Upper lobe of left lung (tissue), 6 donors: Measurements from ENCODE around the gene CCDC13. TPM values are rescaled to one million over a fixed set of nuclear protein-coding genes. Genes with fewer than 3 reads are reported as not detected.
A peak's percentile ranks its signal among the peaks of the same experiment; 100 is the strongest.

Source experiments
- ATAC-seq, 2 donors: fragments of 200-7000 bp; cut with Tn5 transposase; one replicate each; pipeline ENCODE4 v1.9.1; 2022; ENCODE audit warnings: mild to moderate bottlenecking in 2 of 2, moderate library complexity in 2 of 2; ENCODE audit not compliant: low FRiP score in 2 of 2
- DNase-seq, 2 donors: peaks; one replicate each; pipeline ENCODE4 v3.0.0-alpha.2; 2019 to 2020
- H3K27ac ChIP-seq, 4 donors: fragments of 200-600 bp; sonication (generic); one replicate each; pipeline ENCODE4 v1.5.1; 2016 to 2019
- H3K27me3 ChIP-seq, 4 donors: fragments of 200-600 bp; sonication (generic); one replicate each; pipeline ENCODE4 v1.5.1; 2017 to 2019
- H3K36me3 ChIP-seq, 4 donors: fragments of 200-600 bp; sonication (generic); one replicate each; pipeline ENCODE4 v1.5.1; 2016 to 2019
- H3K4me1 ChIP-seq, 4 donors: fragments of 200-600 bp; sonication (generic); one replicate each; pipeline ENCODE4 v1.5.1; 2018 to 2019
- H3K4me3 ChIP-seq, 4 donors: fragments of 200-600 bp; sonication (generic); one replicate each; pipeline ENCODE4 v1.5.1; 2017 to 2019; ENCODE audit warnings: mild to moderate bottlenecking in 2 of 4, moderate library complexity in 1 of 4
- H3K9me3 ChIP-seq, 4 donors: fragments of 200-600 bp; sonication (generic); one replicate each; pipeline ENCODE4 v1.5.1; 2018 to 2019
- CTCF ChIP-seq, 6 experiments: fragments of 450-650 bp in 4 of 6; fragments of 200-600 bp in 2 of 6; sonication (generic) in 2 of 6; IDR thresholded peaks; one replicate each; pipeline ENCODE4 v1.5.1; 2016 to 2019; ENCODE audit warnings: antibody characterized with exemption in 6 of 6
- EP300 ChIP-seq, 4 donors: sonication (generic); formaldehyde crosslinking; IDR thresholded peaks; one replicate each; pipeline ENCODE4 v1.5.1; 2017; ENCODE audit warnings: antibody characterized with exemption in 4 of 4, control low read depth in 2 of 4
- POLR2A ChIP-seq, 4 donors: fragments of 450-650 bp; IDR thresholded peaks; one replicate each; pipeline ENCODE4 v1.5.1; 2016 to 2017; ENCODE audit warnings: antibody characterized with exemption in 4 of 4, mild to moderate bottlenecking in 2 of 4
- POLR2AphosphoS5 ChIP-seq, 2 donors: sonication (generic); formaldehyde crosslinking; IDR thresholded peaks; one replicate each; pipeline ENCODE4 v1.5.1; 2017; ENCODE audit warnings: antibody characterized with exemption in 2 of 2
- WGBS, 2 donors: methylation state at CpG; one replicate each; pipeline ENCODE4 v1.1.5; 2017 to 2018; 5-methylcytosine and 5-hydroxymethylcytosine counted together
- total RNA-seq, 6 donors: library from RNA; depleted of rRNA in 4 of 6; stranded (reverse); fragments of >200 nt in 4 of 6; gene quantifications; one replicate each; pipeline versions ENCODE4 v1.1.0 to v1.2.1, GENCODE V29; 2016 to 2021
- donor health status: DM: no; HTN: no; CAD: no; lungs with moderate emphysema.
- donor health status: DM: no; HTN: yes; CAD: no; lungs with severe emphysema.

The CCDC13 gene
- total RNA-seq = 10 to 100 TPM in 1 of 6 donors, 1 to 10 TPM in 5; 2.1 to 12.8 (median 3.0) TPM

GRCh38 chr3:42772670-42773408, at the start of gene CCDC13:
CCDC13 (minus strand) TSS chr3:42773253; CDS start chr3:42758345, 14,908 bp downstream.
- TF ChIP-seq EP300 (IDR thresholded peaks at IDR 0.05) = peak in 1 of 4 donors; percentile 53
- peak; percentile 80 to 86 for TF ChIP-seq POLR2AphosphoS5 (IDR thresholded peaks at IDR 0.05)
- peak in 1 of 6 experiments; percentile 12 for TF ChIP-seq CTCF (IDR thresholded peaks at IDR 0.05)
- TF ChIP-seq POLR2A (IDR thresholded peaks at IDR 0.05) = peak in 3 of 4 donors; percentile 31 to 75 (median 45)
- Histone ChIP-seq H3K4me1 (peaks cover 7 to 17% (median 9%) of the 10 kb centered on the region in 4 donors), H3K36me3 (no peaks in the 10 kb centered on the region), H3K27me3 (no peaks in the 10 kb centered on the region), H3K27ac (peak within 1 kb of the TSS; percentile 83 to 93 (median 86)), H3K9me3 (no peaks in the 10 kb centered on the region), H3K4me3 (peak within 1 kb of the TSS; percentile 25 to 59 (median 56))
- WGBS, 2 donors = 3 to 9% methylated on average over 26 to 34 of the region's 63 CpGs
- DNase-seq (peak; percentile 96 to 97), ATAC-seq (peak; percentile 94 to 98)

GRCh38 chr3:42822828-42823227, 49.8 kb upstream of the CCDC13 start:
- H3K9me3 ChIP-seq = no peaks in the 10 kb centered on the region
- TF ChIP-seq POLR2AphosphoS5 (IDR thresholded peaks at IDR 0.05) (no peak), CTCF (IDR thresholded peaks at IDR 0.05) (no peak), POLR2A (IDR thresholded peaks at IDR 0.05) (no peak), EP300 (IDR thresholded peaks at IDR 0.05) (no peak)
- H3K4me1 ChIP-seq = peaks cover 0 to 5% (median 0%) of the 10 kb centered on the region in 4 donors
- H3K36me3 ChIP-seq = no peaks in the 10 kb centered on the region
- no peak for DNase-seq
- ATAC-seq = no peak
- no peak overlapping the region for H3K27ac ChIP-seq
- 91 to 92% methylated on average over 3 of the region's 3 CpGs for WGBS, 2 donors
- no peaks in the 10 kb centered on the region for H3K27me3 ChIP-seq
- no peak overlapping the region for H3K4me3 ChIP-seq

DNA sequence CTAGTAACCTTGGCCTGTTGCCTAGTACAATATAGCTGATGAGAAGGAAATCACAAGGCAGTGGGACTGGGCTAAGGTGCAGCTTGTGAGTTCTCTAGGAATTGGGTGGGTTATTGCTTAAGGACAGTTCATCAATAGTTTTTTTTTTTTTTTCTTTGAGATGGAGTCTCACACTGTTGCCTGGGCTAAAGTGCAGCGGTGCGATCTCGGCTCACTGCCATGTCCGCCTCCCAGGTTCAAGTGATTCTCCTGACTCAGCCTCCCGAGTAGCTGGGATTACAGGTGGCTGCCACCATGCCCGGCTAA, 47.6 kb upstream of the CCDC13 start:
- TF ChIP-seq POLR2A (IDR thresholded peaks at IDR 0.05) (no peak), POLR2AphosphoS5 (IDR thresholded peaks at IDR 0.05) (no peak), CTCF (IDR thresholded peaks at IDR 0.05) (no peak), EP300 (IDR thresholded peaks at IDR 0.05) (no peak)
- Histone ChIP-seq H3K27ac (no peak overlapping the region), H3K27me3 (no peaks in the 10 kb centered on the region), H3K9me3 (no peaks in the 10 kb centered on the region), H3K36me3 (no peaks in the 10 kb centered on the region), H3K4me1 (peaks cover 0 to 5% (median 0%) of the 10 kb centered on the region in 4 donors), H3K4me3 (no peak overlapping the region)
- DNase-seq (peak in 1 of 2 donors; percentile 4), ATAC-seq (no peak)
- 78 to 91% methylated on average over 6 of the region's 6 CpGs for WGBS, 2 donors

DNA sequence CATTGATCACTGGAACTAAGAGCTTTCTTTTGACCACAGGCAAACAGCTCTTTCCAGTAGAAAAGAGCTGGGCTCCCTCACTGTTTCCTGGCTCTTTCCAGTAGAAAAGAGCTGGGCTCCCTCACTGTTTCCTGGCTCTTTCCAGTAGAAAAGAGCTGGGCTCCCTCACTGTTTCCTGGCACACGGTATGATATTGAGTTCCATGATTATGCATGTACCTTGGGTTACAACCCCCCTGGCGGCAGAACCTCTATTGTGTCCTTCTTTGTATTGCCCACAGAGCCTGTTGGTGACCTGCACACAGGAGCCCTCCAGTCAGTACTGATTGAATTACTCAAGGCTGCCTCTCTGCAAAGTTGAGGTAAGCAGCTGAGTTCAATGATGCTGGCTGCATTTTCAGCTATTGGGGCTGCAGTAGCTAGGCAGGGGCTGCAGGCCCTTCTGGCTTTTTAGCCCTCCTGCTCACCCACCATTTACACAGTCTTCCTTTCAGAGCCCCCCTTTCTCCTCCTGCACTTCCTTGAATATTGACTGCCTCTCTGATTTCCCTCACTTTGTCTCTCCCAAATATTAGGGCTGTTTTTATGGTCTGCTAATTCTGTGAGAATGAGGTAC, 46.4 kb upstream of the CCDC13 start:
- ATAC-seq (no peak), DNase-seq (no peak)
- no peaks in the 10 kb centered on the region for H3K27me3 ChIP-seq
- WGBS, 2 donors = 54 to 57% methylated on average over 2 of the region's 2 CpGs
- H3K4me1 ChIP-seq = peaks cover 0 to 11% (median 6%) of the 10 kb centered on the region in 4 donors
- no peak overlapping the region for H3K27ac ChIP-seq
- H3K36me3 ChIP-seq = no peaks in the 10 kb centered on the region
- TF ChIP-seq POLR2A (IDR thresholded peaks at IDR 0.05) (no peak), POLR2AphosphoS5 (IDR thresholded peaks at IDR 0.05) (no peak), EP300 (IDR thresholded peaks at IDR 0.05) (no peak), CTCF (IDR thresholded peaks at IDR 0.05) (no peak)
- no peaks in the 10 kb centered on the region for H3K9me3 ChIP-seq
- H3K4me3 ChIP-seq = no peak overlapping the region
